Upper lobe of left lung (tissue), 4 donors: ENCODE measurements around the gene SLC35D3.

Experiments used
- POLR2A ChIP-seq, 4 donors: fragments of 450-650 bp; IDR thresholded peaks; one replicate each; pipeline ENCODE4 v1.5.1; 2016 to 2017; ENCODE audit warnings: antibody characterized with exemption in 4 of 4, mild to moderate bottlenecking in 2 of 4
- POLR2AphosphoS5 ChIP-seq, 2 donors: sonication (generic); formaldehyde crosslinking; IDR thresholded peaks; one replicate each; pipeline ENCODE4 v1.5.1; 2017; ENCODE audit warnings: antibody characterized with exemption in 2 of 2
- TF ChIP-seq, protein P1 (sequence below), 6 experiments: fragments of 450-650 bp in 4 of 6; fragments of 200-600 bp in 2 of 6; sonication (generic) in 2 of 6; IDR thresholded peaks; one replicate each; pipeline ENCODE4 v1.5.1; 2016 to 2019; ENCODE audit warnings: antibody characterized with exemption in 6 of 6

DNA sequence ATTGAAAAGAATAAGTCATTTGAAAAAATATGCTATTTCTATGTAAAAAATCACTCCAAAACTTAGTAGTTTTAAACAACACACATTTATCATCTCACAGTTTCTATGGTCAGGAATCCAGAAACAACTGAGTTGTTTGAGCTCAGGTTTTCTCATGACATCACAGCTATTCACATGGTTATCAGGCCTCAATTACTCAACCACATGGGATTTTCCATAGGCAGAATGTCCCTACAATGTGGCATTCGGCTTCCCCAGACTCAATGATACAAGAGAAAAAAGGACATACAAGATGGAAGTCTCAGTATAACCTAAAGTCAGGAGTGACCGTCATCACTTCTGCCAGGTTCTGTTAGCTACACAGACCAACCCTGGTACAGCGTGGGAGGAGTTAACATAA lies 3.4 kb upstream of the SLC35D3 start:
- TF ChIP-seq POLR2AphosphoS5 (IDR thresholded peaks at IDR 0.05): no peak
- TF ChIP-seq, protein P1, sequence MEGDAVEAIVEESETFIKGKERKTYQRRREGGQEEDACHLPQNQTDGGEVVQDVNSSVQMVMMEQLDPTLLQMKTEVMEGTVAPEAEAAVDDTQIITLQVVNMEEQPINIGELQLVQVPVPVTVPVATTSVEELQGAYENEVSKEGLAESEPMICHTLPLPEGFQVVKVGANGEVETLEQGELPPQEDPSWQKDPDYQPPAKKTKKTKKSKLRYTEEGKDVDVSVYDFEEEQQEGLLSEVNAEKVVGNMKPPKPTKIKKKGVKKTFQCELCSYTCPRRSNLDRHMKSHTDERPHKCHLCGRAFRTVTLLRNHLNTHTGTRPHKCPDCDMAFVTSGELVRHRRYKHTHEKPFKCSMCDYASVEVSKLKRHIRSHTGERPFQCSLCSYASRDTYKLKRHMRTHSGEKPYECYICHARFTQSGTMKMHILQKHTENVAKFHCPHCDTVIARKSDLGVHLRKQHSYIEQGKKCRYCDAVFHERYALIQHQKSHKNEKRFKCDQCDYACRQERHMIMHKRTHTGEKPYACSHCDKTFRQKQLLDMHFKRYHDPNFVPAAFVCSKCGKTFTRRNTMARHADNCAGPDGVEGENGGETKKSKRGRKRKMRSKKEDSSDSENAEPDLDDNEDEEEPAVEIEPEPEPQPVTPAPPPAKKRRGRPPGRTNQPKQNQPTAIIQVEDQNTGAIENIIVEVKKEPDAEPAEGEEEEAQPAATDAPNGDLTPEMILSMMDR (IDR thresholded peaks at IDR 0.05): no peak
- TF ChIP-seq POLR2A (IDR thresholded peaks at IDR 0.05): no peak
